Ovary (tissue), 9 donors: ENCODE data around the gene KSR1. TPM values are rescaled to one million over a fixed set of nuclear protein-coding genes. Genes with fewer than 3 reads are reported as not detected.

Source experiments
- DNase-seq, 5 donors: peaks; one replicate each; pipeline ENCODE4 v3.0.0-alpha.2; 2019 to 2020
- H3K27ac ChIP-seq, 2 donors: fragments of 200-600 bp; one replicate each; pipeline versions ENCODE4 v1.5.1 to v1.8.0; 2019 to 2022
- H3K27me3 ChIP-seq: fragments of 200-600 bp; one replicate; pipeline ENCODE4 v1.8.0; 2022
- H3K36me3 ChIP-seq: fragments of 200-600 bp; sonication (generic); one replicate; pipeline ENCODE4 v1.5.1; 2019
- H3K4me1 ChIP-seq: one replicate; pipeline ENCODE4 v1.8.1; 2013; ENCODE audit warnings: mild to moderate bottlenecking, moderate library complexity; ENCODE audit not compliant: insufficient read depth
- H3K4me3 ChIP-seq: fragments of 200-600 bp; sonication (generic); one replicate; pipeline ENCODE4 v1.5.1; 2017
- H3K9me3 ChIP-seq, 2 donors: fragments of 200-600 bp in 1 of 2; sonication (generic) in 1 of 2; one replicate each; pipeline versions ENCODE4 v1.5.1 to v1.8.1; 2013 to 2019; ENCODE audit warnings: mild to moderate bottlenecking in 1 of 2, moderate library complexity in 1 of 2
- CTCF ChIP-seq, 3 donors: fragments of 450-650 bp in 2 of 3; fragments of 200-600 bp in 1 of 3; IDR thresholded peaks; one replicate each; pipeline versions ENCODE4 v1.5.1 to v1.8.0; 2016 to 2022; ENCODE audit warnings: antibody characterized with exemption in 3 of 3, mild to moderate bottlenecking in 1 of 3
- EP300 ChIP-seq: sonication (generic); formaldehyde crosslinking; IDR thresholded peaks from one replicate; pipeline ENCODE4 v1.6.1; 2017; ENCODE audit warnings: antibody characterized with exemption
- POLR2A ChIP-seq: fragments of 450-650 bp; IDR thresholded peaks from one replicate; pipeline ENCODE4 v1.6.1; 2017; ENCODE audit warnings: antibody characterized with exemption, mild to moderate bottlenecking, moderate library complexity
- WGBS, 3 donors: extraction: QIAGEN DNeasy Blood & Tissue Kit in 1 of 3; methylation state at CpG; one replicate each; pipeline versions ENCODE4 v1.1.5 to v1.1.7; 2013 to 2017; 5-methylcytosine and 5-hydroxymethylcytosine counted together
- intact Hi-C, 4 donors: fragments of 100-400 bp; cut with DNase I; formaldehyde crosslinking; loops; one replicate each; pipeline versions ENCODE4 v1.11.0 to v1.15.1; 2022 to 2023
- polyA plus RNA-seq, 2 donors: library from polyadenylated mRNA; stranded (reverse); fragments of 200-250 nt in 1 of 2; fragments of 350-450 nt in 1 of 2; fragmentation: Illumina TruSeq in 1 of 2; extraction: RNeasy Lipid Tissue Mini Kit (QIAGEN cat#74804) in 1 of 2; gene quantifications; one replicate each; pipeline ENCODE4 v1.2.3, GENCODE V29; 2013 to 2014
- total RNA-seq, 7 donors: library from RNA; depleted of rRNA in 2 of 7; stranded (reverse); fragments of >200 nt in 2 of 7; fragmentation: NEBNext Ultra II Directional in 3 of 7; extraction: Animal tissue kit (Norgen Biotek cat#: 25700) in 3 of 7; gene quantifications; one replicate each; pipeline versions ENCODE4 v1.1.0 to v1.2.4, GENCODE V29; 2016 to 2023
- donor health status: DM: no; HTN: no; CAD: no; lungs with moderate emphysema.
- donor health status: DM: no; HTN: no; CAD: no.
- donor health status: Bipolar disorder and iron deficiency.
- donor health status: DM: yes; HTN: yes; CAD: no.
- donor health status: DM: no; HTN: no; CAD: no.
- donor health status: DM: yes; HTN: yes; CAD: no.

The KSR1 gene
- total and polyA plus RNA-seq, 9 donors, result 27.7 to 84.8 (median 39.5) TPM

DNA sequence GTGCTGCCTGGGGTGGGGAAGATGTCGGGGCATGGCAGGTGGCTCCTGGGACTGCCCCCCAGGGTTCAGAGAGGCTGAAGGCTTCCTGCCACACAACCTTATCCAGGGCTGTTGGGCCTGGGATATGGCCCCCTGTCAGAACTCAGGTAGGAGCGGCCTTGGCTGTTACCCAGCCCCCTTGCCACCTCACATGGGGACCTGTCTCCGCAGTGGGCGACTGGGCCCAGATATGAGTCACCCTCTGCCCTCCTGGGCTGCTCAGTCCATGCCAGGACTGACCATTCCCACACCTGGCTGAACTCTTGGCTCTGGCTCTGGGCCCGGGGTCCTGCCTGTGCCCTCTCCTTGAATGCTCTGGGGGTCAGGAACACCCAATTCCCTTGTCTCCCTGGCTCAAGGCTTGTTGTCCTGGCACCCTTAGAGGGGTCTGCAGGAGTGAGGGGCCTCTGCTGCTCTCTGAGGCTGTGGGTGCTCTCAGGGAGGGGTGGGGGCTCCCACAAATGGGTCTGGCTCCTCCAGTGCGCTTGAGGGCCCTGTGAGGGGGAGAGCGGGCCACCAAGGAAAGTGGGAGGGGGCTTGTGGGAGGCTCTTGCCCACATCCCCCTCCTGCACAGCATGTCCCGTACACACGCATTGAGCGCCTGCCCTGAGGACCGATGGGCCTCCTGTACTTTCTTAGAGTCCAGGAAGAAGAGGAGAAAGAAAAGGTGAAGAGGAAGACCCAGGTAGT, 210.7 kb downstream of the KSR1 start:
- no peaks in the 10 kb centered on the region for H3K36me3 ChIP-seq
- H3K4me3 ChIP-seq, result no peak overlapping the region
- no peak for TF ChIP-seq EP300
- no peak for TF ChIP-seq POLR2A
- no peak for TF ChIP-seq CTCF (IDR thresholded peaks at IDR 0.05)
- no peak overlapping the region for H3K27ac ChIP-seq
- intact Hi-C loops, result no loop called here
- H3K4me1 ChIP-seq, result no peaks in the 10 kb centered on the region
- no peak for DNase-seq
- WGBS, 3 donors, result 92 to 94% (median 92%) methylated on average over 9 to 11 of the region's 11 CpGs
- no peaks in the 10 kb centered on the region for H3K9me3 ChIP-seq
- H3K27me3 ChIP-seq, result no peaks in the 10 kb centered on the region

DNA sequence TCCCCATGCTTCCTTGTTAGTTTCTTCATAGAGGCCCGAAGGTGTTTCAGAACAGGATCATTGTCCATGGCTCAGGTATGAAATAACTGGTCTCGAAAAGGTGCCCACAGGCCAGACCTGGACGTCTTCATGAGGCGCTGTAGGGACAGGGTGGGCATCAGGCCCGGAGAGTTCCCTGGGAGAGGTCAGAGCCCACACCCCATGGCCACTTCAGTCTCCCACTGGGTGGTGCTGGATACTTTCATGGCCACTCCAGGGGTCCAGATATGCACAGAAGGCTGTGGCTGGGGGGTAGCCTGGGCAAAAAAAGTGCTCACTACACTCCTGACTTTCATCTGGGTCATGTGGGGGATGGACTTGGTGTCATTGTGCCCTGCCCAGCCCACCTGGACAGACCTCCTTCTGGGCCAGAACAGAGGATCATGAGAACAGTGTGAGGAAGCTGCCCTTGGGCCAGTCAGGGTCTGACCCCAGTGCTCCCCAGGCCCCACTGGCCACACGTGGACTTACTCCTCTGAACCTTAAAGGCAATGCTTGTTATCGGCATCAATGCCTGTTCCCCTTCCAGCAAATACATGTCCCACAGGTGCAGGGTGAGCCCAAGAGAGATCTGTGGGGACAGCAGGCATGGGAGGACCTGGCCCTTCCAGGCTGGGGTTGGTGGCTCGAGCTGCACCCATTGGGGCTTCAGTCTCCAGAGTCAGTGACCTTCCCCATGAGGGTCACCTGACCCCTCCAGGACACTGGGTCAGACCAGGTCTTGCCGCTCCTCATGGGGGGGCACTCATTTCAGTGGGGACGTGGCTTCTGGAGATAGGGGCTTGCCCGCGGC, 211.6 kb downstream of the KSR1 start:
- intact Hi-C loops, result no loop called here
- DNase-seq, result no peak
- Histone ChIP-seq H3K4me1 (no peaks in the 10 kb centered on the region), H3K4me3 (no peak overlapping the region), H3K27ac (no peak overlapping the region), H3K9me3 (no peaks in the 10 kb centered on the region), H3K36me3 (no peaks in the 10 kb centered on the region), H3K27me3 (no peaks in the 10 kb centered on the region)
- 90 to 94% (median 90%) methylated on average over 12 of the region's 12 CpGs for WGBS, 3 donors
- TF ChIP-seq EP300 (no peak), POLR2A (no peak), CTCF (IDR thresholded peaks at IDR 0.05) (no peak)

- TF ChIP-seq EP300, result no peak
- no peak for TF ChIP-seq CTCF (IDR thresholded peaks at IDR 0.05)
- no peak for TF ChIP-seq POLR2A
- Histone ChIP-seq H3K36me3 (no peaks in the 10 kb centered on the region), H3K4me1 (no peaks in the 10 kb centered on the region), H3K27ac (no peak overlapping the region), H3K4me3 (no peak overlapping the region), H3K9me3 (no peaks in the 10 kb centered on the region), H3K27me3 (no peaks in the 10 kb centered on the region)
- intact Hi-C loops, result no loop called here
- DNase-seq, result no peak
- 81 to 100% (median 95%) methylated on average over 2 of the region's 2 CpGs for WGBS, 3 donors
Measured at GRCh38 chr17:27668488-27668823, 212.2 kb downstream of the KSR1 start.

GRCh38 chr17:27669136-27669535, 212.9 kb downstream of the KSR1 start:
- no peaks in the 10 kb centered on the region for H3K36me3 ChIP-seq
- no peak for TF ChIP-seq POLR2A
- no peak for TF ChIP-seq EP300
- no peak for TF ChIP-seq CTCF (IDR thresholded peaks at IDR 0.05)
- DNase-seq, result no peak
- H3K9me3 ChIP-seq, result no peaks in the 10 kb centered on the region
- no peak overlapping the region for H3K4me3 ChIP-seq
- H3K4me1 ChIP-seq, result no peaks in the 10 kb centered on the region
- WGBS, 3 donors, result 92 to 93% (median 93%) methylated on average over 7 of the region's 7 CpGs
- H3K27me3 ChIP-seq, result no peaks in the 10 kb centered on the region
- intact Hi-C loops, result no loop called here
- no peak overlapping the region for H3K27ac ChIP-seq
